ENCODE results near the gene FXYD7.

Gene FXYD7

DNA sequence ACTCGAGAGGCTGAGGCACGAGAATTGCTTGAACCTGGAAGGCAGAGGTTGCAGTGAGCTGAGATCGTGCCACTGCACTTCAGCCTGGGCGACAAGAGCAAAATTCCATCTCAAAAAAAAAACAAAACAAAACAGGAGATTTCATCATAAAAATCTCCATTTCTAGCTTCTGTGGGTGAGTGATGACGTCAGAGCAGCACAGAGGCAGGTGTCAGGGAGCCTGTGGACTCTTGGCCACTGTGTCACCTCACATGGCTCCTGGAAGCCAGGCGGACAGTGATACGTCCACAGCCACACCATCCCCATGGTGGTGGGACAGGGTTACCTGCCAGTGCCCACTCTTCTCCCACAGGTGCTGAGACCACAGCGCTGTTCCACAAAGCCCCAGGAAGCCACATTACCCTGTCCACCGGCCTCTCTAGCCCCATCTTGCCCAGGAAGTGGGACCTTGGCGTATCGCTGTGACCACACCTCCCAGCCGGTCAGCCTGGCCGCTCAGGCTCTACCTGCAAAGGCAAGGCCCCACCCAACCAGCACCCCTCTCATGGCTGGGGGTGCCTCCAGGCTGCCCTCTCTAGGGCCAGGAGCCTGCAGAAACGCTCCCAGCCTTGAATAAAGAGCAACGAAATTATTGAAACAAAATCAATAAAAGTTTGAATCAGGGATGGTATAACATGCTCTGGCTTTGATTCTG is 29.9 kb upstream of the FXYD7 start:
- no peak for DNase-seq

DNA sequence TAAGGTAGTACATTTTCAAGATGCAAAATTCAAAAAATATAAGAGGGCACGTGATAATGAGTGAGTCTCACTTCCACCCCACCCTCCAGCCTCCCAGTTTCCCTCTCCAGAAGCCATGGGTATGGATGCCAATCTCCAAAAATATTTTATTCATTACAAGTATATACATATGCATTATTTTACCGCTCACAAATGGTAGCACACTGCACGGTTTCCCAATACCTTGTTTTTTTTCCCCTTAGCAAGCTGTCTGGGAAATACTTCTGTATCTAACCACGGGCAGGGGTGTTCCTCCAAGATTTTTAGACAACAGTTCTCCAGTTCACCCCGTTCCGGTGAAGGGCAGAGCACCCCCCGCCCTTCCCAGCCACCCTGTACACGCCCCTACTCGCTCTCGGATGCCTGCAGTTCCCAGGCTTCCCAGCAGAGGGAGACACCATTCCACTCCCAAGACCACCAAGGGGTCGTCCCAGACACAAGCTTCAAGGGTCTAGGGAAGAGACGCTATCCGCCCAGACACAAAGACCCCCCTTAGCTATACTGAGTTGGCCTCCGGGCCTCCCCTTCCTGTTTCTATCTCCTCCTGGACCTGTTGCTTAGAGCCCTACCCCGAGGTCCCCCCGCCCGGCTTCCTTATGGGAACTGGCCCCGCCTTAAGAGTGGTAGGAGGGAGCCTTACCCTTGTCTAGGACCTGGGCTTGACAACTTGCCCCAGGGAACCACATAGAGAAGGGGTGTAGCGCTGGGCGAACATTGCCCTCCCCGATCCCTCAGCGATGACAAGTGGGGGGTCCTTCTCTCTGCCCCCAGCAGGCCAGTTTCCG is 28.5 kb upstream of the FXYD7 start:
- peak; percentile 67 for DNase-seq

GRCh38 chr19:35115177-35115951 is 27.7 kb upstream of the FXYD7 start, which contains the start of gene FXYD3:
Gene FXYD3, plus strand, starts transcription at chr19:35115823. Its CDS starts 3,554 bp downstream, at chr19:35119377.
- no peak for DNase-seq

- peak; percentile 13 for DNase-seq
Observed at GRCh38 chr19:35116072-35116801, 26.8 kb upstream of the FXYD7 start.

DNA sequence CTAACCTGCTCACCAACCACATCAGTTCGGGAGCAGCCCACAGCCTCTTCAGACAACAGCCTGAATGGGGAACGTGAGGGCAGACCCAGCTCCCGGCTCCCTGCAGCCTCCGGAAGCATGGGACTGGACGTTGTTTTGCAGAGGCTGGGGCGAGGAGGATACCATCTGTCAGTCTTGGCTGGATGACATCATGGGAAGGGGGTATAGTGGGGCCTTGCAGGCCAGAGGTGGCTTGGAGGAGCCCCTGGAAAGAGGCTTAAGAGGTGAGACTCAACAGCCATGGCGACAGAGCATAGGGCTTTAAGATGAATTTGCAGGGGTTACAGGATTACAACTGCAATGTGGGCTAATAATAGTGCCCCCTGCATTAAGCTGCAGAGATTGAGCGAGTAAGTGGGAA is 25.9 kb upstream of the FXYD7 start:
- no peak for DNase-seq

DNA sequence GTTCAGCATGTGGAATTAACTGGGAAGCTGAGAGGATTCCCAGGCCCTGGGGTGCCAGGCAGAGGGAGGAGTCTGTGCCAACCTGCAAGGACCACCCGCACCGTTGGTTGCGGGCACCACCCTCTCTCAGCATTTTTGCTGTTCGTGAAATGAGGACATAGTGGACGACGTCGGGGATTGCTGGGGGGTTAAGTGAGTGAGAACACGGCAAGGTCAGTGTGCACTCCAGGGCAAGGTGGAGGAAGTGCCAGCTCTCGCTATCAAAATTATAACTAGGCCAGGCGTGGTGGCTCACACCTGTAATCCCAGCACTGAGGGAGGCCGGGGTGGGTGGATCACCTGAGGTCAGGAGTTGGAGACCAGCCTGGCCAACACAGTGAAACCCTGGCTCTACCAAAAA is 25.3 kb upstream of the FXYD7 start:
- DNase-seq = no peak

- DNase-seq = no peak
Observed at GRCh38 chr19:35118268-35119020, 24.6 kb upstream of the FXYD7 start.

- no peak for DNase-seq
Observed at GRCh38 chr19:35119091-35119490, 24.0 kb upstream of the FXYD7 start.

DNA sequence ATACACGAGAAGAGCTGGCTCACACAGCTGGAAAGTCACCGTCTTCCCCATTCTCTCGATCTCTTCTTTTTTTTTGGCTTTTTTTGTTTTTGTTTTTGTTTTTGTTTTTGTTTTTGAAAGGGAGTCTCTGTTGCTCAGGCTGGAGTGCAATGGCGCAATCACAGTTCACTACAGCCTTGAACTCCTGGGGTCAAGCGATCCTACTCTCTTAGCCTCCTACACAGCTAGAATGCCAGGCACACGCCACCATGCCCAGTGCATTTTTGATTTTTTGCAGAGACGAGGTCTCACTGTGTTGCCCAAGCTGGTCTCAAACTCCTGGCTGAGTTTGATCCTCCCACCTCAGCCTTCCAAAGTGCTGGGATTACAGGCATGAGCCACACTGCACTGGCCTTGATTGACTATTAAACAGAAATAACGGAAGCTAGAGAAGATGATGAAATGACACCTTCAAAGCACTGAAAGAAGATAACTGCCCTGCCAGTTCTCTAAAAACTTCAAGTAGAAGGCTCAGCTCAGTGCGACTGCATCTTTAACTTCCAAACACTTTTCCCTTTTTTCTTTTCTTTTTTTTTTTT is 23.4 kb upstream of the FXYD7 start:
- DNase-seq = no peak

DNA sequence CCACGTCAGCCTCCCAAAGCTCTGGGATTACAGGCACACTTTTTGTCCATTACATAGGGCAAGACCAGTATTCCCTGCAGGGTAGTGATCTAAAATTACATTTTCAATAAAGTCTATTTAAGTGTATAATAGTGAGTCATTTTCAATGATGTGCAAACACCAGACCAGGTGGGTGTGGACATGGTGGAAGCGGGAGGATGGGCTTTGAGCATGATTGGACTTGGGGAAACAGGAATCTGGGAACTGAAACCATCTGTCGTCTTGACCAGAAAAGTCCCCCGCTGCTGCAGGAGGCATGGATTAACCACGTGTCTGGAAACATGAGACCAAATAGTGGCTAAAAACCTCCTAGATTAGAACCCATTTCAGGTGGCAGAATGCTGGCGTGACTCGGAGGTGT is 22.6 kb upstream of the FXYD7 start:
- DNase-seq = no peak

DNA sequence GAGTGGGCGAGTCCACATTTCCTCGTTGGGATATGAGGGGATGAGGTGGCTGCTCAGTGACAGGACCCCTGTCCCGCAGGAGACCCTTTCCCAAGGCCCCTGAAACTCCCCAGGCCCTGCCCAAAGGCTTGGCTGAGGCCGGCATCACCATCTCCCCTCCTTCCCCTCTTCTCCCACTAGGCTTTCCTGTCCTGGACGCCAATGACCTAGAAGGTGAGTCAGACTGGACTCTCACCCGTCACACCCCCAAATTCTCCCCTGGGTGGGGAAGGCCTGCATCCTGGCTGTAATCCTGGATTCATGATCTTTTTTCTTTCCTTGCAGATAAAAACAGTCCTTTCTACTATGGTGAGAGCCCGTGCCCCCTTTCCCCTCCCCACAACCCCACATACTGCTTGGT is 22.2 kb upstream of the FXYD7 start:
- no peak for DNase-seq

GRCh38 chr19:35122687-35123551 is 20.1 kb upstream of the FXYD7 start:
- DNase-seq = no peak

- DNase-seq = no peak
Observed at GRCh38 chr19:35123573-35123972, 19.5 kb upstream of the FXYD7 start.

DNA sequence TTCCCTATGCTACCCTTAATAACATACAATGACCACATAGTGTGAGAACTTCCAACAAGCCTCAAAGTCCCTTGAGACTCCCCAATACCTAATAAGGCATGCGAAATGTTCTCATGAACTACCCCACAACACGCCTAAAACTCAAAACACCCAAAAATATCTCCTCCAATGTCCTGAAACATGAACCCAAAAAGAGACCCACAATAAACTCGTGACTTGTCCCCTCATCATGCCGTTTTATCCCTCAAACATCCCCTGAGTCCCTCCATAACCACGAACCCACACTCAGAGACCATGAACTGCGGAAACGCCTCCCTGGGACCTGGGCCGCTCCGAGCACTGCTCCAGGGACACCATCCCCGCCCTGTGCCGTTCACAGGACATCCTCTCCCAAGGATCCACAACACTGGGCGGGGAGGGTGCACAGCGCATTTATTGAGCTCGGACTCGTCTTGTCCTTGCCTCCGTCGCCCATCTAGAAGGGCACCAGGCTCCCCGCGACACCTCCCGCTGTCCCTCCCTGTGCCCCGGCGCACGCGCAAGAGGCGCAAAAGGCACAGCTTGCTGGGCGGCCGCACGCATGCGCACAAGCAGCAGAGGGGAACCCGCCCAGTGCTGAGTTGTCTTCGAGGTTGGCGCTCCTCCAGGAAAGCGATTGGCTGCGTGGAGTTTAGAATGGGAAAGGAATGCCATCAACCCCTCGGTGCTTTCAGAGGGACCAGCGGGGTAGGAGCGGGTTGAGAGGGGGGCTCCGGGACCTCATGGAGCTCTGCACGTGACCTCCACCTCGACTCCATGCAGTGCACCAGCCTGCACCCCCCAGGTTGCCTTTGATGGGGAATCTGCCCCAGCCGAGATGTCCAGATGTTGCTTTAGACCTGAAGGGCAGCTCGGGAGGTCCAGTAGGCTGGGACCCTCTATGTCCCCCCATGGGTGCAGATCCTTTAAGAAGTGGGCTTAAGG is 18.7 kb upstream of the FXYD7 start:
- DNase-seq = peak; percentile 91

- no peak for DNase-seq
Observed at GRCh38 chr19:35125270-35125717, 17.8 kb upstream of the FXYD7 start.

DNA sequence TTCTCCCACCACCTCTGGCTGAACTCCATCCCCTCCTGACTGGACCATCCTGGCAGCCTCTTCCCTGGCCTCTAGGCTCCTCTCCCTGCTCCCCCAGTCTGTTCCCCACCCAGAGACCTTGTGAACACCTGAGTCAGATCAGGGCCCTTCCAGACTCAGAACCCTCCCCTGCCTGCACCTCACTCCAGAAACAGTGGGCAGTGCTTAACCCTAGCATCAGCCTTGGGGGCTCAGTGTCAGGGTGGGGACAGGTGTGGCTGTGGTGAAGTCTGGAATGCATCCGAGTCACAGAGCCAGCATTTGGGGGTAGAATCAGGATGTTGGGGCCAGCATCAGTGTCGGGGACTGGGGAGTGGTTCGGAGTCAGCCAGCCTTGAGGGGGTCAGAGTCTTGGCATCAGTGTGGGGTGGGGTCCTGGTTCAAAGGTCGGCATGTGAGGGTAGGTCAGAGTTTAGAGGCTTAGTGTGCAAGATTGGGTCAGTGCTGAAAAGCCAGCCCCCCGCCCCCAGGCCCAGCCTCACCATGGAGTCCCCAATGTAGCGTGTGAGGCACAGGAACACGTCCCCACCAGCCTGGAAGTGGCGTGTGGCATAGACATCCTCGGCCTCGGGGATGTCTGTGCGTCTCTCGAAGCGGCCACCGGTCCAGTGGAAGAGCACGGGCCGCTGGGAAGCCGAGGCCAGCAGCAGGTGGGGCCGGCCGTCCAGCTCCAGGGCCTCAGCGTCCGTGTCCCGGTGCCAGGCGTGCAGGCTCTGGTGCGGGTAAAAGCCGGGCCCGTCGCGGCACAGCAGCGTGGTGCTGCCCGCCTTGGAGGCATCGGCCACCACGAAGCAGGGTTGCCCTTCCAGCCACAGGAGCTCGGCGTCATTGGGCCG is 17.1 kb upstream of the FXYD7 start:
- DNase-seq = no peak

DNA sequence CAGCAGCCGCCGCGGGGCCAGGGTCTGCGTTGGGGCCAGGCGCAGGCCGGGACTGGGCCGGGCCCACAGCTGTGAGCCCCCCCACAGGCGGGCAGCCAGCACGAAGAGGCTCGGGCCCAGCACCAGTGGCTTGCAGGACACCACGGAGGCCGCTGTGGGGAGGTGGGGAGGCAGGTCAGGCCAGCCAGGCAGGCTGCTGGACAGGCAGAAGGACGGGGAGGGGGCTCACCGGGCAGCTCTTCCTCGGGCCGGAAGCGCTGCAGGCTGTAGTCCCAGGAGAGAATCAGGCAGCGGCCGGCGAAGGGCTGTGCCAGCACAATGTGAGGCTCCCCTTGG is 16.5 kb upstream of the FXYD7 start:
- DNase-seq = no peak

- no peak for DNase-seq
Observed at GRCh38 chr19:35127871-35128270, 15.2 kb upstream of the FXYD7 start.
